Prostate gland (tissue), 2 donors: Measurements from ENCODE around the gene AGK. TPM values are rescaled to one million over a fixed set of nuclear protein-coding genes. Genes with fewer than 3 reads are reported as not detected.

Source experiments
- DNase-seq: peaks from one replicate; pipeline ENCODE4 v3.0.0-alpha.2; 2019; ENCODE audit warnings: low spot score
- H3K27ac ChIP-seq, 2 donors: fragments of 200-600 bp; sonication (generic); 2 replicates each; pipeline ENCODE4 v1.5.1; 2017 to 2019
- H3K27me3 ChIP-seq: fragments of 200-600 bp; sonication (generic); replicated peaks from 2 replicates; pipeline ENCODE4 v1.5.1; 2019; ENCODE audit not compliant: insufficient read depth
- H3K36me3 ChIP-seq, 2 donors: fragments of 200-600 bp; sonication (generic); 1 replicate in 1 of 2; 2 replicates in 1 of 2; pipeline versions ENCODE4 v1.5.1 to v1.8.1; 2017 to 2019
- H3K4me1 ChIP-seq: fragments of 200-600 bp; sonication (generic); replicated peaks from 2 replicates; pipeline ENCODE4 v1.5.1; 2019
- H3K4me3 ChIP-seq, 2 donors: fragments of 200-600 bp; sonication (generic); 2 replicates each; pipeline ENCODE4 v1.5.1; 2017 to 2019
- H3K9me3 ChIP-seq: fragments of 200-600 bp; sonication (generic); 2 replicates; pipeline ENCODE4 v1.5.1; 2017
- CTCF ChIP-seq, 4 experiments: fragments of 200-600 bp in 2 of 4; fragments of 450-650 bp in 2 of 4; sonication (generic) in 2 of 4; IDR thresholded peaks; 1 replicate in 3 of 4; 2 replicates in 1 of 4; pipeline ENCODE4 v1.5.1; 2016 to 2019; ENCODE audit warnings: antibody characterized with exemption in 4 of 4, mild to moderate bottlenecking in 2 of 4, moderate library complexity in 2 of 4
- POLR2A ChIP-seq: fragments of 450-650 bp; IDR thresholded peaks from one replicate; pipeline ENCODE4 v1.6.1; 2016; ENCODE audit warnings: antibody characterized with exemption, mild to moderate bottlenecking
- POLR2AphosphoS5 ChIP-seq: sonication (generic); formaldehyde crosslinking; IDR thresholded peaks from one replicate; pipeline ENCODE4 v1.6.1; 2017; ENCODE audit warnings: antibody characterized with exemption
- WGBS: methylation state at CpG from one replicate; pipeline ENCODE4 v1.1.5; 2018; 5-methylcytosine and 5-hydroxymethylcytosine counted together
- intact Hi-C: fragments of 100-400 bp; cut with DNase I; formaldehyde crosslinking; loops from one replicate; pipeline ENCODE4 v1.14.2; 2022
- total RNA-seq, 2 donors: library from RNA; depleted of rRNA; stranded (reverse); fragments of >200 nt; gene quantifications; one replicate each; pipeline ENCODE4 v1.1.0, GENCODE V29; 2016

The AGK gene
- total RNA-seq, 2 donors from 2014 or later: 19.4 to 26.7 TPM

DNA sequence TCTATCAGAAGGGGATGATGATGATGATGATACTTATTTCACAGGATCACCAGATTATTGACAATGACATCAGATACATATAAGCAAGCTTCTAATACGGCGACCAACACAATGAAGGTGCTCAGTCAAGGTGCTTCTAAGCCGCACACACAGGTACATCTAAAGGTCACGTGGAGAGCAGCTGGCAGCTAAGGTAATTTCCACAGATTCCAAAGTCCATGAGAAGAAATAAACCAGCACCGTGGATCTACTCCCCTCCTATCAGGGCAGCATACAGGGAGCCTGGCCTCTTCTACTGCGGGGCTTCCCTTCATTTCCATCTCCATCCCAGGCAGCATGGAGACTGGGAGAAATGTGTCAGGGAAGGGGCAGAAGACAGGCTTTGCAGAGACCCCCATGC, 113.2 kb downstream of the AGK start:
- peaks cover 4% of the 10 kb centered on the region in 2 donors for H3K36me3 ChIP-seq
- H3K27ac ChIP-seq: no peak overlapping the region
- intact Hi-C loops: no loop called here
- DNase-seq: no peak
- no peaks in the 10 kb centered on the region for H3K9me3 ChIP-seq
- no peaks in the 10 kb centered on the region for H3K27me3 ChIP-seq
- H3K4me1 ChIP-seq: no peaks in the 10 kb centered on the region
- no peak overlapping the region for H3K4me3 ChIP-seq
- TF ChIP-seq CTCF (IDR thresholded peaks at IDR 0.05) (no peak), POLR2A (no peak), POLR2AphosphoS5 (no peak)
- 98% methylated on average over 6 of the region's 6 CpGs for WGBS

DNA sequence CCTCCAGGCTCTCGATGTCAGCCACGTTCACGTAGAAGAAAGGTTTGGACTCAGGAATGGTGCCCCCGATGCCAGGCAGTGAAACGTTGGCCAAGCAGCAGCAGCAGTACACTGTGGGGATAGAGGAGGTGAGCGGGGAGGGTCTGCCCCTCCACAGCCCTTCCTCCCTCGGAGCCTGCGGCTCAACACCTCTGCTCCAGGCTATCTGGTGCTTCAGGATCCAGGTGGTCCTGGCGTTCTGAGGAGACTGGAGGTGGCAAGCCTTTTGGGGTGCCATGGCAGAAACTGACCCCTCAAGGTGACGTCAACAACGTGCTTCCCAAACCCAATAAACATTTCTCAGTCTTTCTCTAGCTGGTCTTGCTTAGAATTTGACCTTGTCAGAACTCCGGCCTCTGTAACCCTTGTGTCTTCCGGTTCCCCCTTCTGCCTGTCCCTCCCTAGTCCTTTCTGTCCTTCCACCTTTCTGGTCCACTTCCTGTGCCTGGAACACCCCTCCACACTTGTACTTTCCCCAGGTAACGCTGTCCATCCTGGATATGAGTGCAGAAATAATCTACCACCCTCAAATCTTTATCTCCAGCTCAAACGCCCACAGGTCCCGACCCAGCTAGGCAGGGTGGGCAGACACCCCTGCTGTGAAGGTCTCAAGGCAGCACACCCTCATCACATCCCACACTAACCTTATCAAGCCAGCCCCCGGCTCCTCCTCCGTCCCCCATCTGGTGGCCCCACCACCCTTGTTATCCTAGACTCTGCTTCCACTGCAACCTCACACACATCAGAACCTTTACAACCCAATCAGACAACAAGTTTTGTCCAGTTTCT, 114.2 kb downstream of the AGK start:
- Histone ChIP-seq H3K4me3 (no peak overlapping the region), H3K4me1 (no peaks in the 10 kb centered on the region), H3K27ac (no peak overlapping the region), H3K36me3 (peaks cover 3 to 4% of the 10 kb centered on the region in 2 donors), H3K27me3 (no peaks in the 10 kb centered on the region), H3K9me3 (no peaks in the 10 kb centered on the region)
- WGBS: 93% methylated on average over 18 of the region's 18 CpGs
- intact Hi-C loops: no loop called here
- DNase-seq: no peak
- TF ChIP-seq CTCF (IDR thresholded peaks at IDR 0.05): no peak
- no peak for TF ChIP-seq POLR2AphosphoS5
- TF ChIP-seq POLR2A: no peak

DNA sequence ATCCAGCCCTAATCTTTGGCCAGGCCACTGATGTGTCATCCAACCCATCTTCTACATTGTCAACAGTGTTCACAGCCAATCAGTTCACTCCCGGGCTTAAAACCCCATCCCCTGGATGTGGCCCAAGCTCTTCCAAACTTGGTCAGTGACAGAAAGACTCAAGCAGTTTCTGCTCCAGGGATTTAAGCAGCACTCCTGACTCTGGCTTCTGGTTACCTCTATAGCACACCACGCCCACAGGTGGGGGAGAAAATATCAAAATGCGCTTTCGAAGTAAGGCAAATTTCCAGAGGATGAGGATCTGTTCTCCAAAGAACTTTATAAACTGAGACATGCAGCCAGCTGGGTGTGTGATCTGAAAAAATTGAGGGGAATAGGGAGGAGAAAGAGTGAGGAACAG, 114.9 kb downstream of the AGK start:
- H3K27me3 ChIP-seq: no peaks in the 10 kb centered on the region
- intact Hi-C loops: no loop called here
- no peak for DNase-seq
- no peak overlapping the region for H3K27ac ChIP-seq
- peaks cover 3 to 4% of the 10 kb centered on the region in 2 donors for H3K36me3 ChIP-seq
- no peaks in the 10 kb centered on the region for H3K4me1 ChIP-seq
- TF ChIP-seq POLR2AphosphoS5: no peak
- 90% methylated on average over 4 of the region's 4 CpGs for WGBS
- no peaks in the 10 kb centered on the region for H3K9me3 ChIP-seq
- no peak overlapping the region for H3K4me3 ChIP-seq

- no peak for TF ChIP-seq POLR2AphosphoS5
- no peak for TF ChIP-seq CTCF (IDR thresholded peaks at IDR 0.05)
- TF ChIP-seq POLR2A: no peak
- H3K36me3 ChIP-seq: peaks cover 0 to 3% of the 10 kb centered on the region in 2 donors
- WGBS: 88% methylated on average over 2 of the region's 2 CpGs
- no peak overlapping the region for H3K4me3 ChIP-seq
- no peak overlapping the region for H3K27ac ChIP-seq
- no peaks in the 10 kb centered on the region for H3K9me3 ChIP-seq
- H3K27me3 ChIP-seq: no peaks in the 10 kb centered on the region
- H3K4me1 ChIP-seq: no peaks in the 10 kb centered on the region
- no peak for DNase-seq
- intact Hi-C loops: no loop called here
Observed at GRCh38 chr7:141668853-141669252, 117.6 kb downstream of the AGK start.

- no peaks in the 10 kb centered on the region for H3K36me3 ChIP-seq
- intact Hi-C loops: no loop called here
- H3K9me3 ChIP-seq: no peaks in the 10 kb centered on the region
- no peaks in the 10 kb centered on the region for H3K4me1 ChIP-seq
- no peak for DNase-seq
- WGBS: 98% methylated on average over 7 of the region's 7 CpGs
- H3K4me3 ChIP-seq: no peak overlapping the region
- TF ChIP-seq POLR2AphosphoS5 (no peak), CTCF (IDR thresholded peaks at IDR 0.05) (no peak), POLR2A (no peak)
- H3K27ac ChIP-seq: no peak overlapping the region
- no peaks in the 10 kb centered on the region for H3K27me3 ChIP-seq
Observed at GRCh38 chr7:141671705-141672496, 120.7 kb downstream of the AGK start.
